ENCODE results near the gene SNX22. TPM values are rescaled to one million over a fixed set of nuclear protein-coding genes. Genes with fewer than 3 reads are reported as not detected.

Gene SNX22
- total and polyA plus RNA-seq, 2 donors (not counting 1 experiment from before 2014, with no cell fraction given), result 0.17 TPM; not detected in 1

- Histone ChIP-seq H3K36me3 (ENCODE audit: control insufficient read depth, insufficient read depth, low read length) (peaks cover 10% of the 10 kb centered on the region), H3K9me3 (ENCODE audit: control insufficient read depth, insufficient read depth, low read depth, low read length) (no peaks in the 10 kb centered on the region), H3K9ac (ENCODE audit: insufficient read depth, low read length) (no peak overlapping the region)
Measured at GRCh38 chr15:64141798-64142512, 9.6 kb upstream of the SNX22 start.

DNA sequence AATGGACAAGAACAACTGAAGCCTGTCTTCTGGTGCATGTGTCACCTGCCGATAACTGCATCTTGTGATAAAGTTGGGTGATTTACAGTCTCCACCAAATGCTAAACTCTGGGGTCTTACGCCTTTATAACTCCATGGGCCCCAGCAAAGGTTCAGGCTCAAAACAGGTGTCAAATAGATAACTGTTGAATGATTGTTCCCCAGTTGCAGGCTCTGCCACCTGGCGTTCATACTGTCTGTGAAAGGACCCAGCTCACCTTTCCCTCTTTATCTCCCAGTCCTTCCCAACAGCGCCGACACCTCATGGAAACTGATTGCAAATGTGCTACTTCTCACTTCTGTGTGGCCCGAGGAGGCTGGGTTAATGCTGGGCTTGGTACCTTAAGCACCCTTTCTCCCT, 8.3 kb upstream of the SNX22 start:
- Histone ChIP-seq H3K4me3 (replicated peaks in 1 of 4; ENCODE audit: control extremely low read depth in 1 of 4, insufficient read depth in 1 of 4, low read depth in 3 of 4, low read length in 4 of 4) (no peak overlapping the region), H3K4me1 (ENCODE audit: control insufficient read depth, extremely low read depth, insufficient read depth, low read length) (no peaks in the 10 kb centered on the region), H3K4me2 (ENCODE audit: extremely low read depth, insufficient read depth, low read length) (no peak overlapping the region), H3K9me3 (ENCODE audit: control insufficient read depth, insufficient read depth, low read depth, low read length) (no peaks in the 10 kb centered on the region), H3K27me3 (ENCODE audit: control insufficient read depth, insufficient read depth, low read length) (no peaks in the 10 kb centered on the region), H3K79me2 (ENCODE audit: control insufficient read depth, insufficient read depth, low read length) (no peaks in the 10 kb centered on the region), H3K36me3 (ENCODE audit: control insufficient read depth, insufficient read depth, low read length) (peaks cover 6% of the 10 kb centered on the region), H4K20me1 (ENCODE audit: control insufficient read depth, extremely low read depth, insufficient read depth, low read length) (no peaks in the 10 kb centered on the region), H3K9ac (ENCODE audit: insufficient read depth, low read length) (no peak overlapping the region), H2AFZ (ENCODE audit: low read length) (no peak overlapping the region), H3K27ac (ENCODE audit: insufficient read depth, low read length) (no peak overlapping the region)
- no peak for DNase-seq (ENCODE audit: low read depth in 2 of 2)
- TF ChIP-seq EZH2 (IDR thresholded peaks at IDR 0.05; ENCODE audit: low read length, missing control alignments) (no peak), CTCF (conservative IDR thresholded peaks at IDR 0.05 in 1 of 2, IDR thresholded peaks at IDR 0.05 in 1 of 2; ENCODE audit: low read depth in 1 of 2, low read length in 2 of 2) (no peak)

More at GRCh38 chr15:64141798-64142512, 9.6 kb upstream of the SNX22 start:
- no peak overlapping the region for H3K4me2 ChIP-seq (ENCODE audit: extremely low read depth, insufficient read depth, low read length)
- H4K20me1 ChIP-seq (ENCODE audit: control insufficient read depth, extremely low read depth, insufficient read depth, low read length), result no peaks in the 10 kb centered on the region
- H2AFZ ChIP-seq (ENCODE audit: low read length), result no peak overlapping the region
- no peak for DNase-seq (ENCODE audit: low read depth in 2 of 2)
- H3K4me1 ChIP-seq (ENCODE audit: control insufficient read depth, extremely low read depth, insufficient read depth, low read length), result no peaks in the 10 kb centered on the region
- no peaks in the 10 kb centered on the region for H3K79me2 ChIP-seq (ENCODE audit: control insufficient read depth, insufficient read depth, low read length)
- no peak overlapping the region for H3K27ac ChIP-seq (ENCODE audit: insufficient read depth, low read length)
- TF ChIP-seq CTCF (conservative IDR thresholded peaks at IDR 0.05 in 1 of 2, IDR thresholded peaks at IDR 0.05 in 1 of 2; ENCODE audit: low read depth in 1 of 2, low read length in 2 of 2) (no peak), EZH2 (IDR thresholded peaks at IDR 0.05; ENCODE audit: low read length, missing control alignments) (no peak)
- H3K4me3 ChIP-seq (replicated peaks in 1 of 4; ENCODE audit: control extremely low read depth in 1 of 4, insufficient read depth in 1 of 4, low read depth in 3 of 4, low read length in 4 of 4), result no peak overlapping the region
- no peaks in the 10 kb centered on the region for H3K27me3 ChIP-seq (ENCODE audit: control insufficient read depth, insufficient read depth, low read length)

DNA sequence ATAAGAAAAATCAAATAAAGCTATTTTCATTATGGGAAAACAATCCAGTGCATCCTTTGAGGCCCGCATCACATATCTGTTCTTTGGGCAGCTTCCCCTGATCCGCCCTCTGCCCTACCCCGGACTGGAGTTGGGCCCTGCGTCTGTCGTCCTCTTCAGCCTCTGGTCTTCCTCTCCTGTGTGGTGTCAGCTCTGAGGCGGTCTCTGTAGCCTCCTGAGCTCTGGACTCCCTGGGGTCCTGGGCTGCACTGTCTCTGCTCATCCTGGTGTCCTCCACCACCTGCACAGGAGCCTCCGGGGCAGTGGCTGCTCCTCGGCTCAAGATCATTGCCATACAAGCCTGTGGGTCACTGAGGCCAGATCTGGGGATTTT, 7.4 kb upstream of the SNX22 start:
- Histone ChIP-seq H3K79me2 (ENCODE audit: control insufficient read depth, insufficient read depth, low read length) (no peaks in the 10 kb centered on the region), H3K9ac (ENCODE audit: insufficient read depth, low read length) (no peak overlapping the region), H3K27ac (ENCODE audit: insufficient read depth, low read length) (no peak overlapping the region), H3K9me3 (ENCODE audit: control insufficient read depth, insufficient read depth, low read depth, low read length) (no peaks in the 10 kb centered on the region), H2AFZ (ENCODE audit: low read length) (no peak overlapping the region), H3K27me3 (ENCODE audit: control insufficient read depth, insufficient read depth, low read length) (no peaks in the 10 kb centered on the region), H3K4me2 (ENCODE audit: extremely low read depth, insufficient read depth, low read length) (no peak overlapping the region), H3K36me3 (ENCODE audit: control insufficient read depth, insufficient read depth, low read length) (peaks cover 3% of the 10 kb centered on the region), H3K4me3 (replicated peaks in 1 of 4; ENCODE audit: control extremely low read depth in 1 of 4, insufficient read depth in 1 of 4, low read depth in 3 of 4, low read length in 4 of 4) (no peak overlapping the region), H3K4me1 (ENCODE audit: control insufficient read depth, extremely low read depth, insufficient read depth, low read length) (no peaks in the 10 kb centered on the region), H4K20me1 (ENCODE audit: control insufficient read depth, extremely low read depth, insufficient read depth, low read length) (no peaks in the 10 kb centered on the region)
- no peak for TF ChIP-seq CTCF (conservative IDR thresholded peaks at IDR 0.05 in 1 of 2, IDR thresholded peaks at IDR 0.05 in 1 of 2; ENCODE audit: low read depth in 1 of 2, low read length in 2 of 2)
- TF ChIP-seq EZH2 (IDR thresholded peaks at IDR 0.05; ENCODE audit: low read length, missing control alignments), result no peak
- DNase-seq (ENCODE audit: low read depth in 2 of 2), result no peak
